ENCODE results near the gene RYR2. TPM values are rescaled to one million over a fixed set of nuclear protein-coding genes. Genes with fewer than 3 reads are reported as not detected.

RYR2 gene
- total RNA-seq, 4 donors from 2014 or later = 0.53 to 1.2 (median 0.57) TPM

DNA sequence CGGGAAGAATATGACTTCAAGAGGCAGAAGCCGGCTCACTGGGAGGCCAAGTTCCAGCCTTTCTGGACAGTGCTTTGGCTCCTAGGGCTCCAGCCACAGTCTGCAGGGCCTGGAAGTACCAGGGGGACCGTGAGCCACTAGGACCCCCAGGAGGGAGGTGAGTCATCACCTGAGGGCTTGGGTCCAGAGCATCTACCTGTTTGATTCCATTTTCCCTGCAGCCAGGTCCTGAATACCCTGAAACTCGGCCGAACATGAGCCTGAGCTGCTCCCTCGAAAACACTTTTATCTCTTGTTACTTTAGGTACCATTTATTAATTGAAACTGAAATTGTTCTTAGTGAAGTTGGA, 164.1 kb downstream of the RYR2 start:
- 95% methylated on average over 6 of the region's 6 CpGs for WGBS
- no peaks in the 10 kb centered on the region for H3K9me3 ChIP-seq
- TF ChIP-seq POLR2AphosphoS5 (IDR thresholded peaks at IDR 0.05) = no peak
- no peak for TF ChIP-seq POLR2A (IDR thresholded peaks at IDR 0.05)
- TF ChIP-seq EP300 (IDR thresholded peaks at IDR 0.05) = no peak
- TF ChIP-seq, protein P1, sequence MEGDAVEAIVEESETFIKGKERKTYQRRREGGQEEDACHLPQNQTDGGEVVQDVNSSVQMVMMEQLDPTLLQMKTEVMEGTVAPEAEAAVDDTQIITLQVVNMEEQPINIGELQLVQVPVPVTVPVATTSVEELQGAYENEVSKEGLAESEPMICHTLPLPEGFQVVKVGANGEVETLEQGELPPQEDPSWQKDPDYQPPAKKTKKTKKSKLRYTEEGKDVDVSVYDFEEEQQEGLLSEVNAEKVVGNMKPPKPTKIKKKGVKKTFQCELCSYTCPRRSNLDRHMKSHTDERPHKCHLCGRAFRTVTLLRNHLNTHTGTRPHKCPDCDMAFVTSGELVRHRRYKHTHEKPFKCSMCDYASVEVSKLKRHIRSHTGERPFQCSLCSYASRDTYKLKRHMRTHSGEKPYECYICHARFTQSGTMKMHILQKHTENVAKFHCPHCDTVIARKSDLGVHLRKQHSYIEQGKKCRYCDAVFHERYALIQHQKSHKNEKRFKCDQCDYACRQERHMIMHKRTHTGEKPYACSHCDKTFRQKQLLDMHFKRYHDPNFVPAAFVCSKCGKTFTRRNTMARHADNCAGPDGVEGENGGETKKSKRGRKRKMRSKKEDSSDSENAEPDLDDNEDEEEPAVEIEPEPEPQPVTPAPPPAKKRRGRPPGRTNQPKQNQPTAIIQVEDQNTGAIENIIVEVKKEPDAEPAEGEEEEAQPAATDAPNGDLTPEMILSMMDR (IDR thresholded peaks at IDR 0.05) = no peak
- H3K27ac ChIP-seq = no peak overlapping the region
- no peak overlapping the region for H3K4me3 ChIP-seq
- DNase-seq (ENCODE audit: low spot score in 2 of 2) = no peak
- no peaks in the 10 kb centered on the region for H3K27me3 ChIP-seq
- H3K4me1 ChIP-seq = no peaks in the 10 kb centered on the region
- no peaks in the 10 kb centered on the region for H3K36me3 ChIP-seq

DNA sequence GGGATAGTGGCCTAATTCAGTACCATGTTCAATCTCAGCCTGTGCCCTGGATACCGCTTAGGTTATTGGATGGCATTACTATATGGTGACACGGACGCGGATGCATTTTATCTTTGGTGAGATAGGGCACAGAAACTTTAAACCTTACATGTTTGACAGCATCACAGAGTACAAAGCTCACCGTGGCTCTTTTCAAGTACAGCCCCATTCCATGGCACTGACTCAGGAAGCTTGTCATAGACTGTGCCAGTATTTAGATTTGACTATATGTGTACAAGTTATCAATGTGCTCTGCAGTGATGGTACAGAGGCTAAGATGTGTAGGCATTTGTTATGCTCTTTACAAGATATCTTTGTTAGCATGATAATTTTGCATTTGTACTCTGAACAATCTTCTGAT, 169.0 kb downstream of the RYR2 start:
- H3K9me3 ChIP-seq = no peaks in the 10 kb centered on the region
- no peaks in the 10 kb centered on the region for H3K36me3 ChIP-seq
- no peaks in the 10 kb centered on the region for H3K4me1 ChIP-seq
- H3K27ac ChIP-seq = no peak overlapping the region
- no peaks in the 10 kb centered on the region for H3K27me3 ChIP-seq
- WGBS = 79% methylated on average over 5 of the region's 5 CpGs
- DNase-seq (ENCODE audit: low spot score in 2 of 2) = no peak
- no peak overlapping the region for H3K4me3 ChIP-seq
- TF ChIP-seq POLR2A (IDR thresholded peaks at IDR 0.05) (no peak), EP300 (IDR thresholded peaks at IDR 0.05) (no peak), POLR2AphosphoS5 (IDR thresholded peaks at IDR 0.05) (no peak)
- TF ChIP-seq, protein P1 (IDR thresholded peaks at IDR 0.05) = no peak

DNA sequence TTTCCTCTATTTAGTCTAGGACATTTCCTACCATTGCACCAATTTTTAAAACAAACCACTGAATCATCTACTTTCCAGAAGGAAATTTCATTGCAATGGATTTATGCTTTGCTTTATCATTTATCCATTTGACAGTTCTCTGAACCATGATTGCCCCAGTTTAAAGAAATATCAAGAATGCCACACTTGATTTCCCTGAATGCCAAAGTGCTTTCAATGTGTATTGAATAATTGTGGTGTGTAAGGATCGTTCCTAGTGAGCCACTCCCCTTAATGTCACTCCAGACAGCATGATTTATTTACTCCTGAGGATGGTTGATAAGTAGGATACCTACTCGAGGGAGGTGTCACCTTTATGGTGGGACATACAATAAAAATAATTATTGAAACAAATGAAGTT, 169.6 kb downstream of the RYR2 start:
- Histone ChIP-seq H3K4me3 (no peak overlapping the region), H3K27ac (no peak overlapping the region), H3K27me3 (no peaks in the 10 kb centered on the region), H3K36me3 (no peaks in the 10 kb centered on the region), H3K9me3 (no peaks in the 10 kb centered on the region), H3K4me1 (no peaks in the 10 kb centered on the region)
- no peak for TF ChIP-seq POLR2AphosphoS5 (IDR thresholded peaks at IDR 0.05)
- TF ChIP-seq POLR2A (IDR thresholded peaks at IDR 0.05) = no peak
- TF ChIP-seq, protein P1 (IDR thresholded peaks at IDR 0.05) = no peak
- TF ChIP-seq EP300 (IDR thresholded peaks at IDR 0.05) = no peak
- 10% methylated on average over 2 of the region's 2 CpGs for WGBS
- DNase-seq (ENCODE audit: low spot score in 2 of 2) = no peak

DNA sequence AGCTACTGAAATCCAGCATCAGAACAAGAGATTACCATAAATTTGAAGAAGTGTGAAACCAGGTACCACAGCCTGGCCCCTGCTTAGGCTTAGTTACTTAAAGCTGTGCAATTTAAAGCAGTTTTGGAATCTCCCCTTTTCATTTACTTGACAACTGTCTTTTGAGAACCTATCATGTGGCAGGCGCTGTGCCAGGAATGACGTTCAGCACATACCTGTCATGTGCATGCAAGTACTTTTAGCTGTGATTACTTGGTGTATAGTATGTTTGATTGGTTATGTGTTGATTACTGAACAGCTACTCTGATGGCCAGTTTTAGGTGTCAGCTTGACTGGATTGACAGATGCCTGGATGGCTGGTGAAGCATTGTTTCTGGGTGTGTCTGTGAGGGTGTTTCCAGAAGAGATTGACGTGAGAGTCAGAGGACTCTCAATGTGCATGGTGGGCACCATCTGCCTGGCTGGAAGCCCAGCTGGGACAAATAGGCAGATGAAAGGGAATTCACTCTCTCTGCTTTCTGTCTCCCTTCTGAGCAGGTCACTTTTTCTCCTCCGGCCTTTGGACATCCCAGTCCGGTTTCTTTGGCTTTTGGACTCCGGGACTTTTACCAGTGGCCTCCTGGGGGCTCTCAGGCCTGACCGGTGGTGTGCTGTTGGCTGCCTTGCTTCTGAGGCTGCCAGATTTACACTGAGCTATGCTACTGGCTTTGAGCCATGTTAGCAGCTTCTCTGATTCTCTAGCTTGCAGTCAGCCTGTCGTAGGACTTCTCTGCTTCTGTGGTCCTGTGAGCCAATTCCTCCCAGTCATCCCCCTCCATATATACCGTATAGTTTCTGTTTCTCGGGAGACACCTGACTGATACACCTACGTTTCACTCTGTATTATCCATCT, 178.0 kb downstream of the RYR2 start:
- no peaks in the 10 kb centered on the region for H3K36me3 ChIP-seq
- H3K27ac ChIP-seq = no peak overlapping the region
- H3K4me3 ChIP-seq = no peak overlapping the region
- TF ChIP-seq, protein P1 (IDR thresholded peaks at IDR 0.05) = no peak
- TF ChIP-seq POLR2AphosphoS5 (IDR thresholded peaks at IDR 0.05) (no peak), POLR2A (IDR thresholded peaks at IDR 0.05) (no peak), EP300 (IDR thresholded peaks at IDR 0.05) (no peak)
- H3K27me3 ChIP-seq = no peaks in the 10 kb centered on the region
- H3K9me3 ChIP-seq = no peaks in the 10 kb centered on the region
- 30% methylated on average over 11 of the region's 11 CpGs for WGBS
- H3K4me1 ChIP-seq = peaks cover 2% of the 10 kb centered on the region
- DNase-seq (ENCODE audit: low spot score in 2 of 2) = no peak

DNA sequence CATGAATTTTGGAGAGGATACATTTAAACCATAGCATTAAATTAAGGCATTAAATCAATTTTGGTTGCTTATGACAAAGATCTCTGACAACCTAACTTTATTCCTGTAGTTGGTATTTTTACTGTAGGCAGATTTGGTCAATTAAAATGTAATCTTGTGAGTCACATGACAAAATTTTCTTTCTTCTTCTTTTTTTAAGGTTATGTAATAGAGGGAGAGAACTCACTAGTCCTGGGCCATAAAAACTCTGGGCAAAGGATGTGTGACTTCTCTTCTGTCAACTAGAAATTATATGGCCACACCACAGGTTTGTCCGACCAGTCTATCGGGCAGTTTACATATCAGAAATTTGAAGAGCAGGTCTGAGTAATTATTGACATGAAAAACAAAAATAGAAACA, 181.4 kb downstream of the RYR2 start:
- H3K9me3 ChIP-seq = no peaks in the 10 kb centered on the region
- DNase-seq (ENCODE audit: low spot score in 2 of 2) = no peak
- no peak overlapping the region for H3K27ac ChIP-seq
- peaks cover 2% of the 10 kb centered on the region for H3K4me1 ChIP-seq
- no peaks in the 10 kb centered on the region for H3K36me3 ChIP-seq
- no peak for TF ChIP-seq EP300 (IDR thresholded peaks at IDR 0.05)
- TF ChIP-seq POLR2A (IDR thresholded peaks at IDR 0.05) = no peak
- TF ChIP-seq POLR2AphosphoS5 (IDR thresholded peaks at IDR 0.05) = no peak
- TF ChIP-seq, protein P1 (IDR thresholded peaks at IDR 0.05) = no peak
- no peaks in the 10 kb centered on the region for H3K27me3 ChIP-seq
- no peak overlapping the region for H3K4me3 ChIP-seq
- 96% methylated on average over 2 of the region's 2 CpGs for WGBS

Data from suprapubic skin (tissue), 4 donors.